GM19452 (cell line): Measurements from ENCODE around the gene ALDOB.

Experiments
- ATAC-seq: cut with Tn5 transposase; IDR thresholded peaks from one replicate; pipeline ENCODE4 v1.9.1; 2021; ENCODE audit not compliant: unreplicated experiment

ALDOB gene

GRCh38 chr9:101457003-101457402, 21.4 kb upstream of the ALDOB start:
- ATAC-seq, result no peak

- ATAC-seq, result no peak
These were observed 20.2 kb upstream of the ALDOB start for GRCh38 chr9:101455656-101456240.

- no peak for ATAC-seq
These were observed 18.4 kb upstream of the ALDOB start for GRCh38 chr9:101453776-101454570.

- no peak for ATAC-seq
These were observed 15.9 kb upstream of the ALDOB start for GRCh38 chr9:101451498-101451897.

GRCh38 chr9:101450931-101451330, 15.4 kb upstream of the ALDOB start:
- no peak for ATAC-seq

GRCh38 chr9:101449071-101449721, 13.6 kb upstream of the ALDOB start:
- peak; percentile 88 for ATAC-seq

- ATAC-seq, result no peak
These were observed 13.1 kb upstream of the ALDOB start for GRCh38 chr9:101448680-101449070.

- no peak for ATAC-seq
These were observed 11.2 kb upstream of the ALDOB start for GRCh38 chr9:101446732-101447131.

- no peak for ATAC-seq
These were observed 9.9 kb upstream of the ALDOB start for GRCh38 chr9:101445353-101446029.

- no peak for ATAC-seq
These were observed 7.8 kb upstream of the ALDOB start for GRCh38 chr9:101443364-101443771.

GRCh38 chr9:101442736-101443135, 7.2 kb upstream of the ALDOB start:
- no peak for ATAC-seq

- ATAC-seq, result no peak
These were observed 6.7 kb upstream of the ALDOB start for GRCh38 chr9:101442318-101442717.

GRCh38 chr9:101440714-101441230, 5.2 kb upstream of the ALDOB start:
- ATAC-seq, result no peak

GRCh38 chr9:101438523-101438922, 2.9 kb upstream of the ALDOB start:
- ATAC-seq, result no peak

GRCh38 chr9:101437806-101438232, 2.2 kb upstream of the ALDOB start:
- no peak for ATAC-seq

GRCh38 chr9:101434998-101435397, 576 bp downstream of the ALDOB start:
- ATAC-seq, result no peak

GRCh38 chr9:101433229-101433628, 2.3 kb downstream of the ALDOB start:
- ATAC-seq, result no peak

- no peak for ATAC-seq
These were observed 2.8 kb downstream of the ALDOB start for GRCh38 chr9:101432740-101433139.

- ATAC-seq, result no peak
These were observed 3.4 kb downstream of the ALDOB start for GRCh38 chr9:101432171-101432570.

- ATAC-seq, result no peak
These were observed 5.8 kb downstream of the ALDOB start for GRCh38 chr9:101429736-101430135.

- no peak for ATAC-seq
These were observed 6.7 kb downstream of the ALDOB start for GRCh38 chr9:101428909-101429308.
